GM13976 (cell line): ENCODE data around the gene TAAR1.

Experiments
- DNase-seq: peaks from one replicate; pipeline ENCODE4 v3.0.0; 2012; ENCODE audit warnings: low spot score
- in situ Hi-C: fragments of 300-500 bp; cut with MboI; formaldehyde crosslinking; loops from one replicate; pipeline ENCODE4 v1.12.0; 2022; ENCODE audit warnings: low sequenced_read_pairs, mixed read lengths, inconsistent platforms; ENCODE audit not compliant: unreplicated experiment
- TF ChIP-seq, protein P1 (sequence below): IDR thresholded peaks from 2 replicates; pipeline ENCODE4 v1.5.1; 2012; ENCODE audit warnings: borderline replicate concordance, mild to moderate bottlenecking; ENCODE audit not compliant: insufficient read depth; ENCODE audit errors: extremely low read depth, missing control alignments, control extremely low read depth

Gene TAAR1

GRCh38 chr6:132623106-132623845, 35.7 kb downstream of the TAAR1 start:
- no peak for DNase-seq
- in situ Hi-C loops = no loop called here
- TF ChIP-seq, protein P1, sequence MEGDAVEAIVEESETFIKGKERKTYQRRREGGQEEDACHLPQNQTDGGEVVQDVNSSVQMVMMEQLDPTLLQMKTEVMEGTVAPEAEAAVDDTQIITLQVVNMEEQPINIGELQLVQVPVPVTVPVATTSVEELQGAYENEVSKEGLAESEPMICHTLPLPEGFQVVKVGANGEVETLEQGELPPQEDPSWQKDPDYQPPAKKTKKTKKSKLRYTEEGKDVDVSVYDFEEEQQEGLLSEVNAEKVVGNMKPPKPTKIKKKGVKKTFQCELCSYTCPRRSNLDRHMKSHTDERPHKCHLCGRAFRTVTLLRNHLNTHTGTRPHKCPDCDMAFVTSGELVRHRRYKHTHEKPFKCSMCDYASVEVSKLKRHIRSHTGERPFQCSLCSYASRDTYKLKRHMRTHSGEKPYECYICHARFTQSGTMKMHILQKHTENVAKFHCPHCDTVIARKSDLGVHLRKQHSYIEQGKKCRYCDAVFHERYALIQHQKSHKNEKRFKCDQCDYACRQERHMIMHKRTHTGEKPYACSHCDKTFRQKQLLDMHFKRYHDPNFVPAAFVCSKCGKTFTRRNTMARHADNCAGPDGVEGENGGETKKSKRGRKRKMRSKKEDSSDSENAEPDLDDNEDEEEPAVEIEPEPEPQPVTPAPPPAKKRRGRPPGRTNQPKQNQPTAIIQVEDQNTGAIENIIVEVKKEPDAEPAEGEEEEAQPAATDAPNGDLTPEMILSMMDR = no peak

GRCh38 chr6:132616677-132617076, 42.3 kb downstream of the TAAR1 start:
- in situ Hi-C loops = no loop called here
- DNase-seq = no peak

GRCh38 chr6:132614554-132614953, 44.4 kb downstream of the TAAR1 start:
- TF ChIP-seq, protein P1 = no peak

More at GRCh38 chr6:132616677-132617076, 42.3 kb downstream of the TAAR1 start:
- TF ChIP-seq, protein P1 = no peak

DNA sequence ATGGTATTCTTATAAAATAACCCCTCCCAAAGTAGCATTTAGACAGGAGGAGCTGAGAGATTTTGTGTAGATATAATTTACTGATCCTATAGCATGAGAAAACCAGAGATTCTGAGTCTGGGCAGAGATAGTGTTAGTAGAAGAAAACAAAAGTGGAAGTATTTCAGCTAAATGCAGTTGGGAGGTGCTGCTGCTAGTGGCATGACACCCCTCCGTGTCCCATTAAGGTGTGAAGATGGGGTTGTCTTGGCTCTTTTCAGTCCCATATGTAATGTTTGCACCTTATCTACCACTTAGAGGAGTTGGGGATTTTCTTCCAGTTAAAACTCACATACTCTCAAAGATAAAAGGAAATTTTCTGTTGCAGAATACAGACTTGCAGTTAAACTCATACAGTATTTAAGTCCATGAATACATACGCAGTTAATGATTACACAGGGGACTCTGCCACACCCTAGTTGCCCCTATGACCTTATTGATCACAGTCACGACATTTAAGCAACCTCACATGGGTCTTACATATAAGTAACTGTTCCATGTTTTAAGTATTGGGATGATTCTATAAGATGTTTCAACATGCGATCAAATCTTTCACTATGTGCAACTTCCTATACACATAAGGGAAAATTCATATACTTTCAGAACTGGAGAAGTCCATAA, 46.4 kb downstream of the TAAR1 start:
- TF ChIP-seq, protein P1 = no peak
- DNase-seq = no peak
- in situ Hi-C loops = no loop called here

More at GRCh38 chr6:132614554-132614953, 44.4 kb downstream of the TAAR1 start:
- in situ Hi-C loops = no loop called here
- DNase-seq = no peak

DNA sequence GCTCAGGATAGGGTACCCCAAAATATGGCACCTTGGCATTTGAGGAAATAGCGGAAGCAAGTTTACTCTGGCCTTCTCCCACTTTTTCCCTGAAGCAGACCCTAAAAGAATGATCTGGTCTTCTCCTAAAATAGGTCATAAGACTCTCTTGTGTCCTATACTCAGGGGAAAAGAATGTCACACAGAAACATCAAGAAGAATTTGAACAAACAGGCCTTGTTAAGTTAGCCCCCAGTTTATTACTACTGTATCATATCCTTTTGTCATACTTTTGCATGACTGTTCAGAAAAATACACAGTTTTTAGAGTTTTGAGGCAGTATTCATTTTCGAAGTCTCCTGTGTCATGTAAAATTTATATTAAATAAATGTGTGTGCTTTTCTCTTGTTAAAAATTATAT, 47.4 kb downstream of the TAAR1 start:
- in situ Hi-C loops = no loop called here
- TF ChIP-seq, protein P1 = no peak
- DNase-seq = no peak

DNA sequence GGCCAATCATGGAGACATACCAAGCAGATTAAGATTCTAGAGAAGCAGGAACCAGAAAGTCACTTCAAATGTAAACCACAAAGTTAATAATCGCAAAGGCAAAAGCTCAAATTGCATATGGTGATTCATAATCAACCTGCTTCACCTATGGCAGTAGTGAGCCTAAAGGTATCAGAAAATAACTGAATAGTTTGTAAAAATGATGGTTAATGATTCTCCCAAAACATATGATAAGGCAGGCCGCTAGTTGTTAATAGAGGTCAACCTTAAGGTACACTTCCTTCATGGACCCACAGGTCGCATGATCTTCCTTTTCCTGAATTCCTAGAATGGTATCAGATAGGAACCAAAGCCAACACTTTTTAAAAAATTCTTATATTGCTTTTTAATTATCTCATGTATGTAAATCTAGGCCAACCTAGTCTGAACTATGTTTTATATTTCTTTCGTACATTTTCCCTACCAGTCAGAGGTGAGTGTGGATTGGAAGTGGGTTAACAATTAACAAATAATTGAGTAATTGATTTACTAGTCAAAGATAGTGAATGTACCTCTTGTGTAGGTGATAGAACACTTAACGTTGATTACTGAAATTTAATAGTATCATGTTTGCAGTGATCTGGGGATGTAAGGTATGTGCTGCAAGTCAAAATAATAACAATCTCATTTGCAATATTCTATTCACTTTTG, 51.3 kb downstream of the TAAR1 start:
- TF ChIP-seq, protein P1 = no peak
- no peak for DNase-seq
- in situ Hi-C loops = no loop called here
